Nephron (organoid): Measurements from ENCODE around the gene ZNF474.

Source experiments
- H3K27ac Mint-ChIP-seq, 3 experiments: 2 replicates each; pipeline ENCODE4 v1.8.0; 2020; ENCODE audit warnings: mixed read lengths in 3 of 3, mild to moderate bottlenecking in 2 of 3, moderate library complexity in 1 of 3
- H3K27me3 Mint-ChIP-seq: 2 replicates; pipeline ENCODE4 v1.8.0; 2021; ENCODE audit warnings: low read depth, mild to moderate bottlenecking, moderate library complexity, mixed read lengths
- H3K36me3 Mint-ChIP-seq: 2 replicates; pipeline ENCODE4 v1.8.0; 2020; ENCODE audit warnings: low read depth, mixed read lengths
- H3K4me1 Mint-ChIP-seq: 2 replicates; pipeline ENCODE4 v1.8.0; 2020; ENCODE audit warnings: mixed read lengths
- H3K4me3 Mint-ChIP-seq, 3 experiments: 2 replicates each; pipeline ENCODE4 v1.8.0; 2020; ENCODE audit warnings: mild to moderate bottlenecking in 3 of 3, mixed read lengths in 3 of 3, moderate library complexity in 2 of 3
- H3K9me3 Mint-ChIP-seq: 2 replicates; pipeline ENCODE4 v1.8.0; 2020; ENCODE audit warnings: mixed read lengths
- CTCF ChIP-seq, 3 experiments: fragments of 200-600 bp; sonication (generic); IDR thresholded peaks; one replicate each; pipeline ENCODE4 v1.5.0; 2021; ENCODE audit warnings: antibody characterized with exemption in 3 of 3; ENCODE audit not compliant: unreplicated experiment in 3 of 3

Gene ZNF474

GRCh38 chr5:122165559-122166078, 36.3 kb downstream of the ZNF474 start:
- Mint-ChIP-seq H3K9me3 (no peaks in the 10 kb centered on the region), H3K4me3 (no peak overlapping the region), H3K27ac (peak overlapping the region; percentile 69 to 94 (median 85)), H3K27me3 (no peaks in the 10 kb centered on the region), H3K4me1 (peaks cover 10% of the 10 kb centered on the region), H3K36me3 (no peaks in the 10 kb centered on the region)
- TF ChIP-seq CTCF (IDR thresholded peaks at IDR 0.05; ENCODE audit: unreplicated experiment in 3 of 3) = no peak

DNA sequence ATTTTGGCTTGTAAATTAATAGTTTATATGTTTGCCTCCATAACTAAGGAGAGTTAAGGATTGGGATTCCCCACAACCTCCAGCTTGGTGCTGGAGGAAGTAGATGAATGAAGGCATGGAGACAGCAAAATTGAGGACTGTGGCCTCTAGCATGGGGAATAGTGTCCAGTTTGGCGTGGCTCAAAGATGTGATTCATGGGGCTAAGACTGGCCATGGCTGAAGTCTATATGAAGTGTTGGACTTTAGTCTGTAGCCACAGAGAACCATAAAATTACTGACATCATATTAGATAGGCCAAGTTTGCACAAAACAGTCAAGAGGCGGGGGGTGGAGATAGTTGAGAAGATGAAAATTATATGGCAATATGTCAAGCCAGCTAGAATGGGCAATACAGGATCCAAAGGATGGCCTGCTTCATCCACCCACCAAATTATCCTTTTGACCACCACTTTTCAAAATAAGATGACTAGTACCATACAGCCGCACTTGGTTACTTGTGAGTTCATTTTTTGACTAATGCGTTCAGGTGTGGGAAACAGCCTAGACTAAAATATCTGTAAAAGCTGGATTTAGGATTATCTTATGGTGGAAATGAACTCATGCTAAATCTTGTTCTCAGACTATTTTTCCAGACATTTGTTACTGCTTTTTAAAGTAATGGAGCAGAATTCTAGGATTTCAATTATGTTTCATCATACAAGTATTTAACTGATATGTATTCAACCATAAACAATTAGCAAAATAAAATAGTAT, 40.2 kb downstream of the ZNF474 start:
- H3K4me3 Mint-ChIP-seq = no peak overlapping the region
- no peaks in the 10 kb centered on the region for H3K9me3 Mint-ChIP-seq
- no peaks in the 10 kb centered on the region for H3K27me3 Mint-ChIP-seq
- peaks cover 33% of the 10 kb centered on the region for H3K4me1 Mint-ChIP-seq
- no peak for TF ChIP-seq CTCF (IDR thresholded peaks at IDR 0.05; ENCODE audit: unreplicated experiment in 3 of 3)
- H3K36me3 Mint-ChIP-seq = no peaks in the 10 kb centered on the region
- no peak overlapping the region for H3K27ac Mint-ChIP-seq

- no peaks in the 10 kb centered on the region for H3K27me3 Mint-ChIP-seq
- no peaks in the 10 kb centered on the region for H3K36me3 Mint-ChIP-seq
- no peak for TF ChIP-seq CTCF (IDR thresholded peaks at IDR 0.05; ENCODE audit: unreplicated experiment in 3 of 3)
- H3K9me3 Mint-ChIP-seq = no peaks in the 10 kb centered on the region
- no peak overlapping the region for H3K4me3 Mint-ChIP-seq
- H3K4me1 Mint-ChIP-seq = peaks cover 36% of the 10 kb centered on the region
- H3K27ac Mint-ChIP-seq = peak overlapping the region in 1 of 3 experiments; percentile 37
Observed at GRCh38 chr5:122170620-122171019, 41.3 kb downstream of the ZNF474 start.

DNA sequence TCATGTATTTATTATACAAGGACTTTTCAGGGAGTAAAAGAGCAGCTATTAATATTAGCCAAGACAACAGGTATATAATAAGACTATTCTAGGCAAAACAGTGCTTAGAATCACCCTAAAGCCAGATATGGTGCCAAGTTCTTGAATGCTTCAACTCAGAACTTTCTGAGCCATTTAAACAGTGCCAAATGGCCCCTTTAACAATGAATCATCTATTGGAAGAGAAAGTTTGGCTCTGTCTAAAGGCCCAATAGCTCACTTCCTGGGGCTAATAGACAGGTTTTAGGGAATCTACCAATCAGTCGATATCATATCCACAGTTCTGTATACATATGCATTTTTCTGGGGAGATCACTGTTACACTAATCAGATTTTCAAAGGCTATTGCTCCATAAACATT, 42.9 kb downstream of the ZNF474 start:
- Mint-ChIP-seq H3K27me3 (no peaks in the 10 kb centered on the region), H3K9me3 (no peaks in the 10 kb centered on the region), H3K36me3 (no peaks in the 10 kb centered on the region), H3K27ac (peak overlapping the region in 2 of 3 experiments; percentile 18 to 34), H3K4me3 (no peak overlapping the region), H3K4me1 (peaks cover 43% of the 10 kb centered on the region)
- no peak for TF ChIP-seq CTCF (IDR thresholded peaks at IDR 0.05; ENCODE audit: unreplicated experiment in 3 of 3)

DNA sequence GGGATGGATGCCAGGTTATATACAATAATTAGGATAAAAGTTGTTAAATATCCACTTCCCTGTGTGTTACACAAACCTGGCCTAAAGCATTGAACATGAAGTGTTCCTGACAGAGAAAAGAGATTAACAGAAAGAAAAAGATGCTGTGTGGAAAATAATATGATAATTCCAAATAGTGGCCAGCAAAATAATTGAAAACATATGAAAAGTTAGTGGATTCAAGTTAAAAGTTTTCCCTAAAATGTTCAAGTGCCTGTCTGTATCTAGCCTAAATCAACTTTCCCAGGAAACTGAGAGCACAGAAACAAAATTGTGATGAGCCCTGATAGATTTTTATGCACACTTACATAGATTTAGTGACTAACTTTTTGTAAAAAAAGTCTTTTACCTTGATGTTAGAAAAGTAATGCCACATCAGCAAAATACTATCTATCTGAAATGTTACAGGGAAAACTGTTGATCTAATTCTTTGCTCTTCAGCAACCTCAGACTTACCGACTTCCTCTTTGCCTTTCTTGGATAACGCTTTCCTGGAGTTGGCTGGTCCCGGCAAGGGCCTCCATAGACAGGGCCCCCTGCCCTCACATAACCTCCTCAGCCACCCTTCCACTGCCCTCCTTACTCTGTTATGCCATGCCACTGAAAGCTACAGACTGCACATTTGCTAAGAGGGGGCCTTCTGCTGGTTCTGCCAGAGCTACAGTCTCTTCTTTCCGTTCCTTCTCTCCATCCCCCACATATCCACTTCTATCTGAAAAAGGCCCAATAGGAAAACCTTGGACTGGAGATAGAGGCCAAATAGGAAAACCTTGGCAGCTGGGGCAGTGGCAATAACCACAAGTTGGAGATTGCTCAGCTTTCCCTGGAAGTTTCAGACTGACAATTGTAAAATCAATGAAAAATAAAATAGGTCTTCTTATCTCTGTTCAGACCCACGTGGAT, 44.4 kb downstream of the ZNF474 start:
- Mint-ChIP-seq H3K27ac (peak overlapping the region; percentile 31 to 91 (median 88)), H3K4me1 (peaks cover 43% of the 10 kb centered on the region), H3K27me3 (no peaks in the 10 kb centered on the region), H3K4me3 (no peak overlapping the region), H3K9me3 (no peaks in the 10 kb centered on the region), H3K36me3 (no peaks in the 10 kb centered on the region)
- no peak for TF ChIP-seq CTCF (IDR thresholded peaks at IDR 0.05; ENCODE audit: unreplicated experiment in 3 of 3)
